Spleen (tissue), 11 donors: ENCODE data around the gene RIOK2. TPM values are rescaled to one million over a fixed set of nuclear protein-coding genes. Genes with fewer than 3 reads are reported as not detected.

Experiments
- DNase-seq: peaks from one replicate; pipeline ENCODE4 v3.0.0-alpha.2; 2020
- H3K27ac ChIP-seq, 8 donors: fragments of 200-600 bp; sonication (generic) in 7 of 8; 1 replicate in 4 of 8; 2 replicates in 4 of 8; pipeline versions ENCODE4 v1.5.0 to v1.8.0; 2016 to 2021; ENCODE audit warnings: inconsistent platforms in 4 of 8, mild to moderate bottlenecking in 4 of 8, moderate library complexity in 1 of 8
- H3K27me3 ChIP-seq, 7 donors: fragments of 200-600 bp; sonication (generic) in 6 of 7; replicated peaks in 1 of 7; 1 replicate in 4 of 7; 2 replicates in 3 of 7; pipeline versions ENCODE4 v1.5.0 to v1.8.0; 2016 to 2021; ENCODE audit warnings: inconsistent platforms in 3 of 7, mild to moderate bottlenecking in 1 of 7
- H3K36me3 ChIP-seq, 6 donors: fragments of 200-600 bp; sonication (generic) in 5 of 6; 1 replicate in 4 of 6; 2 replicates in 2 of 6; pipeline versions ENCODE4 v1.5.0 to v1.8.0; 2016 to 2021; ENCODE audit warnings: inconsistent platforms in 2 of 6
- H3K4me1 ChIP-seq, 6 donors: fragments of 200-600 bp; sonication (generic) in 5 of 6; 1 replicate in 3 of 6; 2 replicates in 3 of 6; pipeline versions ENCODE4 v1.5.0 to v1.8.0; 2016 to 2021; ENCODE audit warnings: inconsistent platforms in 3 of 6
- H3K4me3 ChIP-seq, 8 donors: fragments of 200-600 bp; sonication (generic) in 7 of 8; 1 replicate in 4 of 8; 2 replicates in 4 of 8; pipeline versions ENCODE4 v1.5.0 to v1.8.0; 2016 to 2021; ENCODE audit warnings: inconsistent platforms in 4 of 8, mild to moderate bottlenecking in 4 of 8, moderate library complexity in 2 of 8
- H3K9me3 ChIP-seq, 8 donors: fragments of 200-600 bp; sonication (generic) in 7 of 8; 1 replicate in 4 of 8; 2 replicates in 4 of 8; pipeline versions ENCODE4 v1.5.0 to v1.8.0; 2016 to 2021; ENCODE audit warnings: inconsistent platforms in 4 of 8
- CTCF ChIP-seq, 11 experiments: fragments of 200-600 bp in 7 of 11; fragments of 450-650 bp in 4 of 11; sonication (generic) in 4 of 11; IDR thresholded peaks in 8 of 11; conservative IDR thresholded peaks in 3 of 11; 1 replicate in 7 of 11; 2 replicates in 4 of 11; pipeline versions ENCODE4 v1.4.0 to v1.8.0; 2016 to 2021; ENCODE audit warnings: antibody characterized with exemption in 11 of 11, inconsistent platforms in 4 of 11, mild to moderate bottlenecking in 1 of 11
- POLR2A ChIP-seq, 3 donors: fragments of 450-650 bp; IDR thresholded peaks; one replicate each; pipeline ENCODE4 v1.5.1; 2017; ENCODE audit warnings: antibody characterized with exemption in 3 of 3, mild to moderate bottlenecking in 1 of 3
- POLR2AphosphoS5 ChIP-seq, 3 donors: sonication (generic); formaldehyde crosslinking; IDR thresholded peaks; one replicate each; pipeline ENCODE4 v1.5.1; 2017; ENCODE audit warnings: antibody characterized with exemption in 3 of 3
- WGBS, 5 donors: extraction: QIAGEN DNeasy Blood & Tissue Kit in 3 of 5; methylation state at CpG; one replicate each; pipeline versions ENCODE4 v1.1.5 to v1.1.7; 2013 to 2018; 5-methylcytosine and 5-hydroxymethylcytosine counted together
- intact Hi-C: fragments of 100-400 bp; cut with DNase I; formaldehyde crosslinking; loops from one replicate; pipeline ENCODE4 v1.15.0; 2023; ENCODE audit warnings: low total_unique reads
- polyA plus RNA-seq, 3 donors: library from polyadenylated mRNA; stranded (reverse); fragments of 200-250 nt; gene quantifications; one replicate each; pipeline ENCODE4 v1.2.1, GENCODE V29; 2013
- total RNA-seq, 7 donors: library from RNA; depleted of rRNA in 3 of 7; stranded (reverse); fragments of >200 nt in 3 of 7; fragmentation: NEBNext Ultra II Directional in 4 of 7; extraction: Animal tissue kit (Norgen Biotek cat#: 25700) in 4 of 7; gene quantifications; one replicate each; pipeline versions ENCODE4 v1.1.0 to v1.2.1, GENCODE V29; 2016 to 2021
- donor health status: healthy with polysubstance abuse.
- donor health status: DM: no; HTN: no; CAD: no; lungs with moderate emphysema.
- donor health status: DM: no; HTN: no; CAD: no.
- donor health status: Bipolar disorder and iron deficiency.
- donor health status: healthy.
- donor health status: DM: no; HTN: no; CAD: no.
- donor health status: DM: yes; HTN: yes; CAD: no.

RIOK2 gene
- total and polyA plus RNA-seq, 10 donors: 8.5 to 30.0 (median 16.7) TPM

DNA sequence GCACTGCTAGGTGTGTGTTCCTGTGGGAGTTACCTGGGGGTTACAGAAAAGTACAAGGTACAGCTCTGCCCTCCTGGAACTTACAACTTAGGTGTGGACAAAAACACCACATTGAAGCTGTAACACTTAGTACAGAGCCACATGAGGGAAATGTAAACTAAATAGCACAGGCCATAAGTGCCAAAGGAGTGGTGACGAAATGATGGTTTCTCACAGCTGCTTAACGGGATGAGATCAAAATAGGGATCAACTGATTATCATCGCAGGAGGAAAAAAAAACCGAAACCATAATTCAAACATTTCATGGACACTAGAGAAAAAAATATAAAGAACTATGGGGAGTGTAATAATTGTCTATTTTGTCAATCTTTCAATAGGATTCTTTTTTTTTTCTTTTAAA, 46.6 kb downstream of the RIOK2 start:
- Histone ChIP-seq H3K36me3 (no peaks in the 10 kb centered on the region), H3K27me3 (no peaks in the 10 kb centered on the region), H3K4me1 (no peaks in the 10 kb centered on the region), H3K4me3 (no peak overlapping the region), H3K27ac (no peak overlapping the region), H3K9me3 (no peaks in the 10 kb centered on the region)
- DNase-seq: no peak
- intact Hi-C loops: no loop called here
- TF ChIP-seq POLR2A (IDR thresholded peaks at IDR 0.05) (no peak), CTCF (IDR thresholded peaks at IDR 0.05 in 8 of 11, conservative IDR thresholded peaks at IDR 0.05 in 3 of 11) (no peak), POLR2AphosphoS5 (IDR thresholded peaks at IDR 0.05) (no peak)
- WGBS, 5 donors: 84 to 92% (median 90%) methylated on average over 4 of the region's 4 CpGs

- WGBS, 5 donors: 91 to 94% (median 92%) methylated on average over 4 of the region's 4 CpGs
- no peaks in the 10 kb centered on the region for H3K9me3 ChIP-seq
- DNase-seq: no peak
- H3K27me3 ChIP-seq: no peaks in the 10 kb centered on the region
- H3K4me1 ChIP-seq: no peaks in the 10 kb centered on the region
- no peak overlapping the region for H3K4me3 ChIP-seq
- intact Hi-C loops: no loop called here
- TF ChIP-seq POLR2AphosphoS5 (IDR thresholded peaks at IDR 0.05) (no peak), CTCF (IDR thresholded peaks at IDR 0.05 in 8 of 11, conservative IDR thresholded peaks at IDR 0.05 in 3 of 11) (no peak), POLR2A (IDR thresholded peaks at IDR 0.05) (no peak)
- no peak overlapping the region for H3K27ac ChIP-seq
- H3K36me3 ChIP-seq: no peaks in the 10 kb centered on the region
Measured at GRCh38 chr5:97135868-97136267, 47.2 kb downstream of the RIOK2 start.

- H3K27ac ChIP-seq: no peak overlapping the region
- no peaks in the 10 kb centered on the region for H3K4me1 ChIP-seq
- H3K9me3 ChIP-seq: no peaks in the 10 kb centered on the region
- H3K36me3 ChIP-seq: no peaks in the 10 kb centered on the region
- no peak for DNase-seq
- no peak overlapping the region for H3K4me3 ChIP-seq
- intact Hi-C loops: no loop called here
- H3K27me3 ChIP-seq: no peaks in the 10 kb centered on the region
- 85 to 93% (median 90%) methylated on average over 3 of the region's 3 CpGs for WGBS, 5 donors
- TF ChIP-seq CTCF (IDR thresholded peaks at IDR 0.05 in 8 of 11, conservative IDR thresholded peaks at IDR 0.05 in 3 of 11) (no peak), POLR2A (IDR thresholded peaks at IDR 0.05) (no peak), POLR2AphosphoS5 (IDR thresholded peaks at IDR 0.05) (no peak)
Measured at GRCh38 chr5:97134634-97135033, 48.4 kb downstream of the RIOK2 start.

DNA sequence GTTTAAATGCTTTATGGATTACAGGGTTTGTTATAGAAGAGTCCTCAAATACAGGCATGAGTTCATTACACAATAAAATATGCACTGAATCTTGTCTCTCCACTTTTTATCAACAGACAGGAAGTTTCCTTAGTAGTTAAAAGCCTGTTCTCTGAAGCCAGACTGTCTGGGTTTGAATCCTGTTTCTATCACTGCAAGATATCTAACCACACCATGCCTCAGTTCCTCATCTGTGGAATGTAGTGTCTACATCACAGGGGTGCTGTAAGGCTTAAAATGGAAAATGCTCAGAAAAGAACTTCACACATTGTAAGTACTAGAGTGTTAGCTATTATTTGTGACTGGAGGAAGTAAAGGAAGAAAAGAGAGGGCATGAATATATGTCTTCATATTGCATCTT, 49.9 kb downstream of the RIOK2 start:
- H3K36me3 ChIP-seq: no peaks in the 10 kb centered on the region
- no peak for TF ChIP-seq POLR2A (IDR thresholded peaks at IDR 0.05)
- no peak for TF ChIP-seq CTCF (IDR thresholded peaks at IDR 0.05 in 8 of 11, conservative IDR thresholded peaks at IDR 0.05 in 3 of 11)
- no peak for TF ChIP-seq POLR2AphosphoS5 (IDR thresholded peaks at IDR 0.05)
- no peaks in the 10 kb centered on the region for H3K4me1 ChIP-seq
- intact Hi-C loops: no loop called here
- no peaks in the 10 kb centered on the region for H3K9me3 ChIP-seq
- no peak for DNase-seq
- H3K27ac ChIP-seq: no peak overlapping the region
- no peaks in the 10 kb centered on the region for H3K27me3 ChIP-seq
- H3K4me3 ChIP-seq: no peak overlapping the region
